ENCODE measurements around the gene ADAMTSL1. TPM values are rescaled to one million over a fixed set of nuclear protein-coding genes. Genes with fewer than 3 reads are reported as not detected.

The ADAMTSL1 gene
- total and polyA plus RNA-seq, 2 of the 13 experiments (the other 11 are each of a cell fraction or from before 2014, with no cell fraction given): not detected

DNA sequence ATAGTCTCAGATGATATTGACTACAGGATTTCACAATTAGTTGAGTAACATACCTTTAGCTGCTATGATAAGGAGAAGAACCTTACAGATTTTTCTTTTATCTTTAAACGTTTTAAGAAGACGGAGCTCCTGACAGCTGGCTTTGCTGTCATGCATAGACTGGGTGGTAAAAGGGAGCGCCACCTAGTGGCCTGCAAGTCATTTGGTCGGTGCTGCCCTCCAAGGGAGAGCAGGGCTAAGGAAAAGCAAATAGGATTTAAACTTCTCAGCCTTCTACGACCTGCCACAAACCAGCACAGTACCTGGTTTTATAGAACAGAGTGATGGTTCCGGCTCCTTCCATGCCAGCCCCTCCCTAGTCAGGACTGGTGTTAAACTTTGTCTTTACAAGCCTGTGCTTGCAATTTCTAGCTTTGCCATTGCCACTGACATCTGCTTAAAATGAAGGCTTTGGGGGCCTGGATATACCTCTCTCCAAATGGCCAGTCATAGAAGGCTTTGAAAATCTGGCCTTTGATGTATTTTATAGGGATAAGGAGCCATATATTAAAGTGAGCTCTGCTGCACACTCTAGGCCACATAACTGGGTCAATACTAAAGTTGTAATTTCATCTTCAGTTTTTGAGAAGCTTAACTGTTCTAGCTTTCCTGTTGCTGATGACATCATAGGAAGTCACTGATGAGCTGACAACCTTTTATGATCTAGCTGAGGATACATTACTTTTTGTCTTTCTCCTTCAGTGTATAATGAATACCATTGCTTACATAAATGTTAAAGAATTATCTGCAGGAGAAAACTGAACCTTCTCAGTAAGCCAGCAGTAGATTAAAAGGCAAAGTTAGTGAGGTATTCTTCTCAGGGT, 31.1 kb upstream of the ADAMTSL1 start:
- peak; percentile 73 for FAIRE-seq
- BruUV-seq (replicated peaks): no TSS peak
- in situ Hi-C loops (cut with HindIII; ENCODE audit: extremely low pct_ligation_motif_present, low pct_unique_long_range_greater_than_20kb): loop anchor here (5.0 kb wide), 1 partner anchor 191 kb away; no protein-coding TSS in a partner anchor
- no peak overlapping the region for H3K9ac ChIP-seq (ENCODE audit: insufficient read depth, low read depth, low read length)
- H3K36me3 ChIP-seq (replicated peaks in 1 of 2; ENCODE audit: control insufficient read depth in 1 of 2, insufficient read depth in 2 of 2, low read length in 2 of 2): no peaks in the 10 kb centered on the region
- CTCF ChIA-PET (ENCODE audit: low intra/inter-chr PET ratio, low total read pairs): interaction anchor here (0.8 to 1.8 kb wide), 3 partner anchors 186 to 632 kb away, joined by 3 to 24 read pairs (median 4); no protein-coding TSS in a partner anchor
- H3K4me1 ChIP-seq (ENCODE audit: insufficient read depth, low read length): 0 out of 2 replicates have a peak, but pooled peaks cover 11% of the 10 kb centered on the region
- H3K4me3 ChIP-seq (replicated peaks in 1 of 3; ENCODE audit: insufficient read depth in 1 of 3, low read depth in 2 of 3, low read length in 3 of 3): no peak overlapping the region
- peak; percentile 49 for DNase-seq (ENCODE audit: low spot score)
- no peak overlapping the region for H3K27ac ChIP-seq (ENCODE audit: extremely low read length, insufficient read depth, low read length)
- intact Hi-C loops (cut with micrococcal nuclease; ENCODE audit: unreplicated experiment): loop anchor here (1.0 kb wide), 1 partner anchor 188 kb away; no protein-coding TSS in a partner anchor
- no peaks in the 10 kb centered on the region for H3K79me2 ChIP-seq (ENCODE audit: insufficient read depth, low read length)
- 5% methylated on average over 6 of the region's 6 CpGs for WGBS (ENCODE audit: low lambda C conversion rate)
- no peaks in the 10 kb centered on the region for H3K9me3 ChIP-seq (ENCODE audit: low read length)
- peak; percentile 96 for ATAC-seq
- H3K27me3 ChIP-seq (ENCODE audit: control insufficient read depth in 1 of 2, insufficient read depth in 2 of 2, low read length in 2 of 2): 0 out of 5 replicates have a peak, but pooled peaks cover 0 to 10% of the 10 kb centered on the region in 2 experiments
- no peak overlapping the region for H3K4me2 ChIP-seq (ENCODE audit: low read depth, low read length)
- POLR2A ChIA-PET: no interaction called here
- no peak overlapping the region for H2AFZ ChIP-seq (ENCODE audit: low read length)
- H4K20me1 ChIP-seq (ENCODE audit: insufficient read depth, low read length): no peaks in the 10 kb centered on the region
- TF ChIP-seq, protein P1, sequence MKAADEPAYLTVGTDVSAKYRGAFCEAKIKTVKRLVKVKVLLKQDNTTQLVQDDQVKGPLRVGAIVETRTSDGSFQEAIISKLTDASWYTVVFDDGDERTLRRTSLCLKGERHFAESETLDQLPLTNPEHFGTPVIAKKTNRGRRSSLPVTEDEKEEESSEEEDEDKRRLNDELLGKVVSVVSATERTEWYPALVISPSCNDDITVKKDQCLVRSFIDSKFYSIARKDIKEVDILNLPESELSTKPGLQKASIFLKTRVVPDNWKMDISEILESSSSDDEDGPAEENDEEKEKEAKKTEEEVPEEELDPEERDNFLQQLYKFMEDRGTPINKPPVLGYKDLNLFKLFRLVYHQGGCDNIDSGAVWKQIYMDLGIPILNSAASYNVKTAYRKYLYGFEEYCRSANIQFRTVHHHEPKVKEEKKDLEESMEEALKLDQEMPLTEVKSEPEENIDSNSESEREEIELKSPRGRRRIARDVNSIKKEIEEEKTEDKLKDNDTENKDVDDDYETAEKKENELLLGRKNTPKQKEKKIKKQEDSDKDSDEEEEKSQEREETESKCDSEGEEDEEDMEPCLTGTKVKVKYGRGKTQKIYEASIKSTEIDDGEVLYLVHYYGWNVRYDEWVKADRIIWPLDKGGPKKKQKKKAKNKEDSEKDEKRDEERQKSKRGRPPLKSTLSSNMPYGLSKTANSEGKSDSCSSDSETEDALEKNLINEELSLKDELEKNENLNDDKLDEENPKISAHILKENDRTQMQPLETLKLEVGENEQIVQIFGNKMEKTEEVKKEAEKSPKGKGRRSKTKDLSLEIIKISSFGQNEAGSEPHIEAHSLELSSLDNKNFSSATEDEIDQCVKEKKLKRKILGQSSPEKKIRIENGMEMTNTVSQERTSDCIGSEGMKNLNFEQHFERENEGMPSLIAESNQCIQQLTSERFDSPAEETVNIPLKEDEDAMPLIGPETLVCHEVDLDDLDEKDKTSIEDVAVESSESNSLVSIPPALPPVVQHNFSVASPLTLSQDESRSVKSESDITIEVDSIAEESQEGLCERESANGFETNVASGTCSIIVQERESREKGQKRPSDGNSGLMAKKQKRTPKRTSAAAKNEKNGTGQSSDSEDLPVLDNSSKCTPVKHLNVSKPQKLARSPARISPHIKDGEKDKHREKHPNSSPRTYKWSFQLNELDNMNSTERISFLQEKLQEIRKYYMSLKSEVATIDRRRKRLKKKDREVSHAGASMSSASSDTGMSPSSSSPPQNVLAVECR (CRISPR knock-in tag; IDR thresholded peaks at IDR 0.05; ENCODE audit: borderline replicate concordance): no peak
- TF ChIP-seq, protein P2, sequence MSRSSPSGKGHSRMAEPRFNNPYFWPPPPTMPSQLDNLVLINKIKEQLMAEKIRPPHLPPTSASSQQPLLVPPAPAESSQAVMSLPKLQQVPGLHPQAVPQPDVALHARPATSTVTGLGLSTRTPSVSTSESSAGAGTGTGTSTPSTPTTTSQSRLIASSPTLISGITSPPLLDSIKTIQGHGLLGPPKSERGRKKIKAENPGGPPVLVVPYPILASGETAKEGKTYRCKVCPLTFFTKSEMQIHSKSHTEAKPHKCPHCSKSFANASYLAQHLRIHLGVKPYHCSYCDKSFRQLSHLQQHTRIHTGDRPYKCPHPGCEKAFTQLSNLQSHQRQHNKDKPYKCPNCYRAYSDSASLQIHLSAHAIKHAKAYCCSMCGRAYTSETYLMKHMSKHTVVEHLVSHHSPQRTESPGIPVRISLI (CRISPR knock-in tag; IDR thresholded peaks at IDR 0.05; ENCODE audit: borderline replicate concordance): no peak
- peak; percentile 68 for TF ChIP-seq SMC3 (IDR thresholded peaks at IDR 0.05; ENCODE audit: low read length)
- TF ChIP-seq, protein P3, sequence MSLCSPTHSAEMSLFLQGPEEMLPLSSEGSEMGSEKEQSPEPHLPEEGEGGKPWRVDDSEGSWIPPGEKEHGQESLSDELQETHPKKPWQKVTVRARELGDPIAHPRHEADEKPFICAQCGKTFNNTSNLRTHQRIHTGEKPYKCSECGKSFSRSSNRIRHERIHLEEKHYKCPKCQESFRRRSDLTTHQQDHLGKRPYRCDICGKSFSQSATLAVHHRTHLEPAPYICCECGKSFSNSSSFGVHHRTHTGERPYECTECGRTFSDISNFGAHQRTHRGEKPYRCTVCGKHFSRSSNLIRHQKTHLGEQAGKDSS (CRISPR knock-in tag; IDR thresholded peaks at IDR 0.05; ENCODE audit: borderline replicate concordance, low read depth): no peak
- peak; percentile 52 for TF ChIP-seq STAG1 (CRISPR knock-in tag; IDR thresholded peaks at IDR 0.05)
- peak; percentile 51; the same call in 1 of the 2 replicates for TF ChIP-seq CREB1 (IDR thresholded peaks at IDR 0.05)
- TF ChIP-seq CREB1 (CRISPR knock-in tag; IDR thresholded peaks at IDR 0.05): no peak
- no peak for TF ChIP-seq ZSCAN31 (CRISPR knock-in tag; IDR thresholded peaks at IDR 0.05; ENCODE audit: low read depth)
- no peak for TF ChIP-seq ZC3H13 (CRISPR knock-in tag; IDR thresholded peaks at IDR 0.05)
- TF ChIP-seq, protein P4, sequence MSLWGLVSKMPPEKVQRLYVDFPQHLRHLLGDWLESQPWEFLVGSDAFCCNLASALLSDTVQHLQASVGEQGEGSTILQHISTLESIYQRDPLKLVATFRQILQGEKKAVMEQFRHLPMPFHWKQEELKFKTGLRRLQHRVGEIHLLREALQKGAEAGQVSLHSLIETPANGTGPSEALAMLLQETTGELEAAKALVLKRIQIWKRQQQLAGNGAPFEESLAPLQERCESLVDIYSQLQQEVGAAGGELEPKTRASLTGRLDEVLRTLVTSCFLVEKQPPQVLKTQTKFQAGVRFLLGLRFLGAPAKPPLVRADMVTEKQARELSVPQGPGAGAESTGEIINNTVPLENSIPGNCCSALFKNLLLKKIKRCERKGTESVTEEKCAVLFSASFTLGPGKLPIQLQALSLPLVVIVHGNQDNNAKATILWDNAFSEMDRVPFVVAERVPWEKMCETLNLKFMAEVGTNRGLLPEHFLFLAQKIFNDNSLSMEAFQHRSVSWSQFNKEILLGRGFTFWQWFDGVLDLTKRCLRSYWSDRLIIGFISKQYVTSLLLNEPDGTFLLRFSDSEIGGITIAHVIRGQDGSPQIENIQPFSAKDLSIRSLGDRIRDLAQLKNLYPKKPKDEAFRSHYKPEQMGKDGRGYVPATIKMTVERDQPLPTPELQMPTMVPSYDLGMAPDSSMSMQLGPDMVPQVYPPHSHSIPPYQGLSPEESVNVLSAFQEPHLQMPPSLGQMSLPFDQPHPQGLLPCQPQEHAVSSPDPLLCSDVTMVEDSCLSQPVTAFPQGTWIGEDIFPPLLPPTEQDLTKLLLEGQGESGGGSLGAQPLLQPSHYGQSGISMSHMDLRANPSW (CRISPR knock-in tag; IDR thresholded peaks at IDR 0.05; ENCODE audit: borderline replicate concordance): no peak

Measured in HepG2 (cell line).